ENCODE data around the gene ANXA9.

ANXA9 gene

GRCh38 chr1:150974580-150975478, 7.3 kb upstream of the ANXA9 start, which contains the start of gene CERS2:
TSS of gene CERS2 (minus strand) at chr1:150974835. CDS start at chr1:150969090, 5,745 bp downstream.
- peak; percentile 50 to 55 for ATAC-seq

- no peak for ATAC-seq
Observed at GRCh38 chr1:150976401-150976821, 5.7 kb upstream of the ANXA9 start.

GRCh38 chr1:150976879-150977694, 5.0 kb upstream of the ANXA9 start:
- ATAC-seq, result peak; percentile 36 to 58

- ATAC-seq, result peak; percentile 58 to 68
Observed at GRCh38 chr1:150979092-150980056, 2.7 kb upstream of the ANXA9 start.

GRCh38 chr1:150981177-150981804, 801 bp upstream of the ANXA9 start:
- ATAC-seq, result no peak

- ATAC-seq, result no peak
Observed at GRCh38 chr1:150985179-150985825, 3.2 kb downstream of the ANXA9 start.

- ATAC-seq, result no peak
Observed at GRCh38 chr1:150987924-150988323, 5.8 kb downstream of the ANXA9 start.

GRCh38 chr1:150992626-150993025, 10.5 kb downstream of the ANXA9 start:
- no peak for ATAC-seq

- ATAC-seq, result no peak
Observed at GRCh38 chr1:150994248-150994647, 12.2 kb downstream of the ANXA9 start.

GRCh38 chr1:150995460-150995859, 13.4 kb downstream of the ANXA9 start:
- no peak for ATAC-seq

GRCh38 chr1:150995896-150996295, 13.8 kb downstream of the ANXA9 start:
- ATAC-seq, result no peak

- ATAC-seq, result no peak
Observed at GRCh38 chr1:150997126-150997872, 15.2 kb downstream of the ANXA9 start.

GRCh38 chr1:150997949-150998348, 15.9 kb downstream of the ANXA9 start:
- no peak for ATAC-seq

- ATAC-seq, result peak; percentile 51 to 68
Observed at GRCh38 chr1:150999051-150999674, 17.1 kb downstream of the ANXA9 start.

- no peak for ATAC-seq
Observed at GRCh38 chr1:150999926-151000325, 17.8 kb downstream of the ANXA9 start.

- no peak for ATAC-seq
Observed at GRCh38 chr1:151000408-151000807, 18.3 kb downstream of the ANXA9 start.

- ATAC-seq, result no peak
Observed at GRCh38 chr1:151001602-151002001, 19.5 kb downstream of the ANXA9 start.

GRCh38 chr1:151002051-151002450, 20.0 kb downstream of the ANXA9 start:
- no peak for ATAC-seq

- no peak for ATAC-seq
Observed at GRCh38 chr1:151002611-151003010, 20.5 kb downstream of the ANXA9 start.

- ATAC-seq, result no peak
Observed at GRCh38 chr1:151003180-151003579, 21.1 kb downstream of the ANXA9 start.

All from activated CD4-positive, CD25-positive, alpha-beta regulatory T cell treated with anti-CD3 and anti-CD28 coated beads, Interleukin-2, amount 50 U/mL, for 24 hours (primary cell).